ENCODE data around the gene BABAM1. TPM values are rescaled to one million over a fixed set of nuclear protein-coding genes. Genes with fewer than 3 reads are reported as not detected.
A peak's percentile ranks its signal among the peaks of the same experiment; 100 is the strongest.

Gene BABAM1
- total and polyA plus RNA-seq, 2 of the 4 experiments (the other 2 are of a cell fraction) = 95.1 to 101 TPM

DNA sequence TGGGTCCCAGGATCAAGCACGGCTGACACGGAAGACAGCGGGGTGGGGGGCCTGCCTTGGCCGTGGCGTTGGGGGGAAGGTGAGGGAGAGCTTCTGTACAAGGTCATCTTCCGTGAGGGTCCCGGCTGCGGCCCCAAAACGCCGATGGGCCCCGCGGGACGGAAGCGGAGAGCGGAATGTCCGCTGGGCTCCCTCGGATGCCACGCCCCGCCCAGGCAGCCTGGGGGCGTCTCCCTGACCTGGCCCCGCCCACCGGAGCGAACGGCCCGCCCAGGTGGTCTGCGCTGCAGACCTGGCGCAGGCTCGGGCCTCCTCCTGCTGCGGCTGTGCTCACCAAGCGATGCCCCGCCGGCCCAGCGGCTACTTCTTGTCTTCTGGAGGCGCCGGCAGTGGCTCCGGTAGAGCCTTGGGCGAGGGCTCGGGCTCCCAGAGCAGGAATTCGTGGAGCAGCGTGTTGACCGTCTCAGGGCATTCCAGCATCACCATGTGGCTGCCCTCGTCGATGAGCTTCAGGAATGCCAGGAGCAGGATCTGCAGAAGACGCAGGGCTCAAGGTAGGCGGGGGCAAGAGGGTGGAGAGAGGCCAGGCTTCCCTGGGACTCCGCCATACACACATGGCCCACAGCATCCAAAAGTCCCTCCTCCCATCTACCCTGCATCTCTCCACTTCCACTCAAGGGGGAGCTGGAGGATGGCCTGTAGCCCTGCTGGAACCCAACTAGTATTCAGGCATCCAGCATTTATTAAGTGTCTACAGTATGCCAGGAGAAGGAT, 25.2 kb downstream of the BABAM1 start:
- intact Hi-C loops (cut with micrococcal nuclease) = loop anchor here (1.0 to 2.0 kb wide), 2 partner anchors 11 to 94 kb away; partner anchors contain the start of gene ABHD8
- TF ChIP-seq MAZ (IDR thresholded peaks at IDR 0.05; ENCODE audit: borderline replicate concordance, low read depth, low read length) = peak; percentile 52; the same call in 1 of the 2 replicates
- peak; percentile 82 for TF ChIP-seq CTCF (conservative IDR thresholded peaks at IDR 0.05; ENCODE audit: low read depth, low read length)
- no peak for TF ChIP-seq CEBPB (IDR thresholded peaks at IDR 0.05; ENCODE audit: low read depth, low read length)
- TF ChIP-seq USF2 (IDR thresholded peaks at IDR 0.05; ENCODE audit: low read depth, low read length) = no peak
- TF ChIP-seq RAD21 (IDR thresholded peaks at IDR 0.05; ENCODE audit: low read length) = peak; percentile 84
- peak; percentile 63 for TF ChIP-seq SMC3 (IDR thresholded peaks at IDR 0.05; ENCODE audit: low read depth, low read length)
- TF ChIP-seq CHD1 (IDR thresholded peaks at IDR 0.05; ENCODE audit: low read depth, low read length) = no peak
- TF ChIP-seq, protein P1, sequence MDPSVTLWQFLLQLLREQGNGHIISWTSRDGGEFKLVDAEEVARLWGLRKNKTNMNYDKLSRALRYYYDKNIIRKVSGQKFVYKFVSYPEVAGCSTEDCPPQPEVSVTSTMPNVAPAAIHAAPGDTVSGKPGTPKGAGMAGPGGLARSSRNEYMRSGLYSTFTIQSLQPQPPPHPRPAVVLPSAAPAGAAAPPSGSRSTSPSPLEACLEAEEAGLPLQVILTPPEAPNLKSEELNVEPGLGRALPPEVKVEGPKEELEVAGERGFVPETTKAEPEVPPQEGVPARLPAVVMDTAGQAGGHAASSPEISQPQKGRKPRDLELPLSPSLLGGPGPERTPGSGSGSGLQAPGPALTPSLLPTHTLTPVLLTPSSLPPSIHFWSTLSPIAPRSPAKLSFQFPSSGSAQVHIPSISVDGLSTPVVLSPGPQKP (IDR thresholded peaks at IDR 0.05; ENCODE audit: borderline replicate concordance, low read depth, low read length) = no peak
- TF ChIP-seq MXI1 (IDR thresholded peaks at IDR 0.05; ENCODE audit: borderline replicate concordance, low read depth, low read length) = peak; percentile 71; the same call in 1 of the 2 replicates
- TF ChIP-seq NFE2L2 (IDR thresholded peaks at IDR 0.05; ENCODE audit: low read depth, low read length) = no peak
- no peak for TF ChIP-seq BHLHE40 (IDR thresholded peaks at IDR 0.05; ENCODE audit: low read depth, low read length)
- no peak for TF ChIP-seq RCOR1 (IDR thresholded peaks at IDR 0.05; ENCODE audit: insufficient replicate concordance, low read length)
- no peak; the same call in 1 of the 2 replicates for TF ChIP-seq POLR2A (IDR thresholded peaks at IDR 0.05; ENCODE audit: low read depth, low read length)

More for the DNA sequence above, 25.2 kb downstream of the BABAM1 start:
- Histone ChIP-seq H3K18ac (ENCODE audit: low read depth, low read length) (peak overlapping the region; percentile 39; the same call in 1 of the 2 replicates), H2BK120ac (ENCODE audit: low read depth, low read length) (no peak overlapping the region), H3K23ac (ENCODE audit: low read depth, low read length) (no peak overlapping the region; the same call in 1 of the 2 replicates), H3K4me3 (ENCODE audit: insufficient read depth, low read depth, low read length) (peak overlapping the region; percentile 44), H2AK5ac (ENCODE audit: low read depth, low read length) (peak overlapping the region; percentile 75; the same call in 1 of the 2 replicates), H3K56ac (ENCODE audit: extremely low read depth, insufficient read depth, low read length) (no peak overlapping the region; the same call in 1 of the 2 replicates), H3K9ac (ENCODE audit: low read depth, low read length) (peak overlapping the region; percentile 72), H2AFZ (replicated peaks; ENCODE audit: low read length, poor library complexity) (peak overlapping the region; percentile 91), H3K9me3 (ENCODE audit: control insufficient read depth, insufficient read depth, low read length) (no peaks in the 10 kb centered on the region), H4K91ac (ENCODE audit: insufficient read depth, low read depth, low read length) (peak overlapping the region; percentile 51), H2AK9ac (replicated peaks; ENCODE audit: low read depth, low read length, poor library complexity) (peak overlapping the region; percentile 97), H3K4ac (ENCODE audit: low read depth, low read length) (peak overlapping the region; percentile 74), H2BK20ac (ENCODE audit: low read depth, low read length) (no peak overlapping the region), H3K9me1 (ENCODE audit: insufficient read depth, low read length) (peaks cover 4% of the 10 kb centered on the region), H3K4me1 (ENCODE audit: control insufficient read depth, insufficient read depth, low read length) (peaks cover 2% of the 10 kb centered on the region; the same call in 1 of the 2 replicates), H4K8ac (ENCODE audit: low read depth in 2 of 2, low read length in 2 of 2) (peak overlapping the region; percentile 91 to 95), H3K14ac (replicated peaks; ENCODE audit: low read depth, low read length) (peak overlapping the region; percentile 73), H3K27me3 (ENCODE audit: control insufficient read depth, insufficient read depth, low read length) (no peaks in the 10 kb centered on the region), H2BK5ac (ENCODE audit: low read depth, low read length, poor library complexity, severe bottlenecking) (peak overlapping the region; percentile 57), H4K5ac (ENCODE audit: low read depth, low read length) (peak overlapping the region; percentile 89), H3K36me3 (ENCODE audit: control insufficient read depth, insufficient read depth, low read length) (peaks cover 5% of the 10 kb centered on the region; the same call in 1 of the 2 replicates), H3K27ac (ENCODE audit: insufficient read depth, low read length) (peak overlapping the region; percentile 93), H3K79me1 (ENCODE audit: low read depth in 1 of 2, low read length in 2 of 2) (peaks cover 0 to 21% of the 10 kb centered on the region in 2 experiments; a peak in 3 of 4 replicates), H4K20me1 (ENCODE audit: insufficient read depth, low read length) (0 out of 2 replicates have a peak, but pooled peaks cover 3% of the 10 kb centered on the region), H2BK15ac (ENCODE audit: low read depth, low read length) (no peak overlapping the region), H3K4me2 (ENCODE audit: low read depth, low read length) (peak overlapping the region; percentile 90)
- no TSS peak for BruUV-seq (replicated peaks)
- dilution Hi-C loops (cut with HindIII; ENCODE audit: low sequenced_read_pairs, unreplicated experiment) = no loop called here
- CTCF ChIA-PET = interaction anchor here (0.5 to 1.2 kb wide), 4 partner anchors 13 to 529 kb away, joined by 3 to 4 read pairs (median 3); partner anchors contain the start of gene MRPL34
- DNase-seq (peak; percentile 82), ATAC-seq (ENCODE audit: low read depth) (peak; percentile 94)
- POLR2A ChIA-PET (ENCODE audit: unreplicated experiment) = interaction anchor here (0.6 kb wide), 1 partner anchor 72 kb away, joined by 3 read pairs; no protein-coding TSS in a partner anchor
- WGBS, 2 experiments (ENCODE audit: extremely low coverage in 2 of 2, insufficient read length in 1 of 2) = 0% methylated on average over 13 of the region's 46 CpGs; no CpG with 5 or more reads in 1 of the 2 experiments
- in situ Hi-C loops (cut with MboI; ENCODE audit: low sequenced_read_pairs) = no loop called here
